RWPE1 (cell line): Measurements from ENCODE around the gene GOLGA6B.
A peak's percentile ranks its signal among the peaks of the same experiment; 100 is the strongest.
"Not testable (repeated sequence)": the region's sequence is repeated elsewhere in the genome, so short reads cannot be mapped to it uniquely, and the experiment has no call there.

Experiments
- CTCF ChIA-PET: fragments of 350-600 bp; sonication (Branson Sonifier 250); formaldehyde crosslinking; extraction: SDS; loops from one replicate; lab custom pipeline; 2021; lab: Yijun Ruan, JAX
- POLR2A ChIA-PET: fragments of 400-600 bp; formaldehyde crosslinking; extraction: SDS; loops from one replicate; lab custom pipeline; 2020; ENCODE audit warnings: antibody characterized with exemption; ENCODE audit not compliant: low non-redundant PET; lab: Yijun Ruan, JAX
- DNase-seq: peaks from one replicate; pipeline ENCODE4 v3.0.0; 2012; ENCODE audit warnings: low spot score
- H3K27ac ChIP-seq: fragments of 450-650 bp; 2 replicates; pipeline ENCODE4 v1.5.1; 2017
- TF ChIP-seq, protein P1 (sequence below): fragments of 450-650 bp; conservative IDR thresholded peaks from 2 replicates; pipeline ENCODE4 v1.5.1; 2017; ENCODE audit warnings: low read depth, mild to moderate bottlenecking

Gene GOLGA6B

GRCh38 chr15:72654397-72654796 lies at the start of gene GOLGA6B:
TSS of gene GOLGA6B (plus strand) at chr15:72654697. CDS start at chr15:72654738, 41 bp downstream.
- H3K27ac ChIP-seq, CTCF ChIA-PET, DNase-seq, POLR2A ChIA-PET: not testable (repeated sequence)

- H3K27ac ChIP-seq, result no peak overlapping the region
- peak; percentile 13 for DNase-seq
- ChIA-PET POLR2A (no interaction called here), CTCF (no interaction called here)
- TF ChIP-seq, protein P1, sequence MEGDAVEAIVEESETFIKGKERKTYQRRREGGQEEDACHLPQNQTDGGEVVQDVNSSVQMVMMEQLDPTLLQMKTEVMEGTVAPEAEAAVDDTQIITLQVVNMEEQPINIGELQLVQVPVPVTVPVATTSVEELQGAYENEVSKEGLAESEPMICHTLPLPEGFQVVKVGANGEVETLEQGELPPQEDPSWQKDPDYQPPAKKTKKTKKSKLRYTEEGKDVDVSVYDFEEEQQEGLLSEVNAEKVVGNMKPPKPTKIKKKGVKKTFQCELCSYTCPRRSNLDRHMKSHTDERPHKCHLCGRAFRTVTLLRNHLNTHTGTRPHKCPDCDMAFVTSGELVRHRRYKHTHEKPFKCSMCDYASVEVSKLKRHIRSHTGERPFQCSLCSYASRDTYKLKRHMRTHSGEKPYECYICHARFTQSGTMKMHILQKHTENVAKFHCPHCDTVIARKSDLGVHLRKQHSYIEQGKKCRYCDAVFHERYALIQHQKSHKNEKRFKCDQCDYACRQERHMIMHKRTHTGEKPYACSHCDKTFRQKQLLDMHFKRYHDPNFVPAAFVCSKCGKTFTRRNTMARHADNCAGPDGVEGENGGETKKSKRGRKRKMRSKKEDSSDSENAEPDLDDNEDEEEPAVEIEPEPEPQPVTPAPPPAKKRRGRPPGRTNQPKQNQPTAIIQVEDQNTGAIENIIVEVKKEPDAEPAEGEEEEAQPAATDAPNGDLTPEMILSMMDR, result no peak
Measured at GRCh38 chr15:72604794-72605193, 49.7 kb upstream of the GOLGA6B start.

DNA sequence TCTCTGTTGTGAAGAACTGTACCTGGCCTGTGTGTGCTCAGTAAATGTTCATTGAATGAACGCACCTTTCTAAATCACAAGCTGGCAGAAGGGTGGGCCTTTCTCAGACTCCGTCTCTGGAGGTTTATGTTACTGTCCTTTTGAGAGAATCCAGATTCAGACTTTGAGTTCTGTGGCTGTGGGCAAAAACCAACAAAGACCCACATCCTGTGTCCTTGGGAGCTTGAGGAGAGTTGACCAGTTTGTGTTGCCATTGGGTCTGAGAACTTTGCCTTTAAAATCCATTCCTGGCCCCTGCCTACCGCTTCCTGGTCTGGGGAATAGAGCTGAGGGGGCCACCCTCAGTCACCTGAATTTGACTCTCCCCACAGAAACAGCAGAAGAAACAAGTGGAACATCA lies 46.4 kb upstream of the GOLGA6B start:
- CTCF ChIA-PET, result interaction anchor here (0.6 to 0.8 kb wide), 2 partner anchors 91 to 549 kb away, joined by 3 read pairs; no protein-coding TSS in a partner anchor
- H3K27ac ChIP-seq, POLR2A ChIA-PET: not testable (repeated sequence)

DNA sequence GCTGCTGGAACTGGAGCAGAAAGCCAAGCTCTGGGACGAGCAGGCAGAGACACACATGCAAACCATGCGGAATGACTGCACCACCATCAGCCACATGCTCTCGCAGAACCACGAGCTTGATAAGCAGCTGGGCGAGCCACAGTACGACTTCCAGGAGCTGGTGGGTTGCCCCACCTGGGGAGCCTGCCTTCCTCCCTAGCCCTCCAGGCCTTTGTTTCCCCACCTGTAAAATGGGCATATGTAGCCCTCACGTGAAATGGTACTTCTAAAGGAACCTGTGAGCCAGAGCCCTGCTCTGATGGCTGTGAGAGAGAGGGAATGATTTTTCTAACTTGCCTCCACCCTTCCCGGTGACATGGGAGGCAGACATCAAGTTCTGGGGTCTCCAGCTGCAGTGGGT lies 44.6 kb upstream of the GOLGA6B start:
- TF ChIP-seq, protein P1, result no peak
- H3K27ac ChIP-seq, result no peak overlapping the region
- DNase-seq, result no peak
- ChIA-PET POLR2A (no interaction called here), CTCF (interaction anchor here (0.6 to 1.5 kb wide), 2 partner anchors 10 to 1197 kb away, joined by 4 read pairs; no protein-coding TSS in a partner anchor)

More for the DNA sequence above, 46.4 kb upstream of the GOLGA6B start:
- DNase-seq, result not testable (repeated sequence)

DNA sequence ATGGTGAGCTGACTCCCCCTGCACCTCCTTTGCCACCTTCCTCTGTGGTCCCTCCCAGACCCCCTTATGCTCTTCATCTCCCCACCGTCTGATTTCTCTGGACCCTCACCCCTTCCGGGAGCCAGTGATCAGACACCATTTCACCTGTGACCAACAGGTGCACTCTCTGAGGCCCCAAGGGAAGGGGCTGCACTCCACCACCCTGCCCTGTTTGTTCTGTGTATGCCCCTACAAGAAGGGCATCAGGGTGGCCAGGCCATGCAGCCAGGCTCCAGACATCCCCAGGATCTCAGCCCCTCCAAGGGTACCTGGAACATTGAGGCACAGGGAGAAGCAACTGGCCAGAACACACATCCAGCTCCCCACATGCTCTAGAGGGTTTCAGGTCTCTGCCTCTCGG lies 42.2 kb upstream of the GOLGA6B start:
- CTCF ChIA-PET, DNase-seq, POLR2A ChIA-PET, H3K27ac ChIP-seq: not testable (repeated sequence)

GRCh38 chr15:72614810-72615532 lies 39.5 kb upstream of the GOLGA6B start:
- CTCF ChIA-PET, result no interaction called here
- no peak for DNase-seq
- POLR2A ChIA-PET, result no interaction called here
- TF ChIP-seq, protein P1, result no peak
- no peak overlapping the region for H3K27ac ChIP-seq

DNA sequence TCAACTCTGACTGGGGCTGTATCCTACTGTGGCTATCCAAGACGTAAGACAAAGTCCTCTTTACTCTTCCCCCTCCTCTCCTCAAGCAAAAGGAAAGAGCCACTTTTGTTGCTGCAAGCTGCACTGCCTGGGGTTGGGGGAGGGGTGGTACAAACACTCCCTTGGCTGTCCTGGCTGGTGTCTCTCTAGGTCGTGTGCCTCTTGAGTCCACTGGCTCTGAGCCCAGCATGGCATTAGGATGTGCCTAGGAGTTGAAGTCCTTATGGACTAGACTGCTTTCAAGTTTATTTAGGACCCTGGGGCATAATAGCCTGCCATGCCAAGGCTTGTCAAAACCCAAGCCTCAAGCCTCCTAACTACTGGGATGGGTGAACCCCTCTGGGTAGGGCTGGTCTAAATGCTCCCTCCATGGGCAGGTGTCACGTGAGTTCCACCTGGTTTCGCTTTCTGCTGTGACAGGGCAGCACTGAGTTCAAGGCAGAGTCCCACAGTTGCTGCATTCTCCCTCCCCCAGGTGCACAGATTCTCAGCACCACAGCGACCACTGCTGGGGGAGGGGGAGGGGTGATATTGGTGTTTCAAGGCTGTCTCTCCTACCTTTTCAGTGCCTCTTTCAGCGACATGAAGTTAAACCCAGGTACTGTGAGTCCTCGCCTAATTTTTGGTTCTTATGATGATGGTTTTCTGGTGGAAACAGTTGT lies 38.8 kb upstream of the GOLGA6B start:
- DNase-seq, H3K27ac ChIP-seq, POLR2A ChIA-PET: not testable (repeated sequence)
- CTCF ChIA-PET, result interaction anchor here (1.2 kb wide), 1 partner anchor 16 kb away, joined by 4 read pairs; no protein-coding TSS in a partner anchor

DNA sequence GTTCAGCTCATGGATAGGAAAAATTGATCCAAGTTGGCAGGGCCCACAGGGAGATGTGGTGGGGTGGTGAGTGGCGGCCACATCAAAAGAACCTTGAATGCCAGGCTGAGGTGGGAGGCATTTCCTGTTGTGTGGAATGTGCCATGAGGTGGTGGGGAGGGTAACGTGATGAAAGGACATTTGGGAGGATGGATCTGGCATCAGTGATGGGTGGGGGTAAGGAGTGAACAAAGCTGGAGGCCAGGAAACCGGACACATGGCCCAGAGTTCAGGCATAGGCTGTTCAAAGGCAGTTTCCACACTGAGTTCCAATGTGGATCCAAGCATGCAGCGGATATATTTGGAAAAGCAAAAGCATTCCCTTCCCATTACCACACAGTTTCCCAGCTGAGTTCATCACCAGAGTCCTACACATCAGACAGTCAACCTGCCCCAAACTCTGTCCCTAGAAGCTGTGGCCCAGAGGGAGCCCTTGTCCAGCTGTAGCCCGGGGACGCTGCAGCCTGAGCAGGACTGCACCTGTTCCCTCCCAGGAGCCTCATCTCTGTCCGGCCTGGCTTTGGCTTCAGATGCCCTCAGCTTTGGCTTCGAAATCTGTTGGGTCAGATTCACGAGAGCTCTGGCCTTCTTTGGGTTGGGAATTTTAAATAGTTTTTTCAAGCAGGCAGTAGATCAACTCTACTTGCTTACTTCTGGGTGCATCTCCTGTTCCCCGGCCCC lies 37.8 kb upstream of the GOLGA6B start:
- ChIA-PET POLR2A (no interaction called here), CTCF (interaction anchor here (1.2 kb wide), 1 partner anchor 17 kb away, joined by 4 read pairs; no protein-coding TSS in a partner anchor)
- TF ChIP-seq, protein P1, result no peak
- no peak overlapping the region for H3K27ac ChIP-seq
- no peak for DNase-seq

DNA sequence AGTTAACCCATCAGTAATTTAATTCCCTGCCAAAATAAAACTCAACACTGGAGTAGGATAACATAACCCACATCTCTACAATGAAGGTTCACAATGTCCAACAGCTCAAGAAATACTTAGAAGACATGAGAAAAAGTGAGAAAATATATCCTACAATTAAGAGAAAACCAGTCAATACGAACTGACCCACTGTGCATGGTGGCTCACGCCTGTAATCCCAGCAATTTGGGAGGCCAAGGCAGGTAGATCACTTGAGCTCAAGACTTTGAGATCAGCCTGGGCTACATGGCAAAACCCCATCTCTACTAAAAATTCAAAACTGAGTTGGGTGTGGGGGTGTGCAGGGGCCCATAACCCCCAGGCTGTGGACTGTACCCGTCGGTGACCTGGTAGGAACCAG lies 30.6 kb upstream of the GOLGA6B start:
- CTCF ChIA-PET, POLR2A ChIA-PET, DNase-seq, H3K27ac ChIP-seq: not testable (repeated sequence)

GRCh38 chr15:72626153-72626552 lies 28.3 kb upstream of the GOLGA6B start:
- CTCF ChIA-PET, result interaction anchor here (0.6 kb wide), 2 partner anchors 29 to 1198 kb away, joined by 3 to 4 read pairs; no protein-coding TSS in a partner anchor
- DNase-seq, H3K27ac ChIP-seq, POLR2A ChIA-PET: not testable (repeated sequence)

- POLR2A ChIA-PET, H3K27ac ChIP-seq, DNase-seq: not testable (repeated sequence)
- CTCF ChIA-PET, result interaction anchor here (0.6 kb wide), 1 partner anchor 59 kb away, joined by 4 read pairs; no protein-coding TSS in a partner anchor
Measured at GRCh38 chr15:72628249-72629067, 26.0 kb upstream of the GOLGA6B start.
